GM12891 (cell line): ENCODE results near the gene ENTPD8. TPM values are rescaled to one million over a fixed set of nuclear protein-coding genes. Genes with fewer than 3 reads are reported as not detected.

Experiments used
- DNase-seq: peaks from one replicate; pipeline ENCODE4 v3.0.0; 2011; ENCODE audit warnings: low spot score; ENCODE audit not compliant: insufficient read length
- FAIRE-seq: peaks from 2 replicates; lab custom pipeline; 2011; peaks lifted over from hg19 to GRCh38; lab: Jason Lieb, UNC
- PAX5 ChIP-seq: IDR thresholded peaks from 2 replicates; pipeline ENCODE4 v1.6.1; 2011; ENCODE audit warnings: low read length, moderate library complexity, mild to moderate bottlenecking; ENCODE audit not compliant: insufficient read depth, severe bottlenecking
- POLR2A ChIP-seq: IDR thresholded peaks from 2 replicates; pipeline ENCODE4 v1.6.1; 2011; ENCODE audit warnings: low read depth, low read length, control low read depth
- POLR2AphosphoS5 ChIP-seq: IDR thresholded peaks from 2 replicates; pipeline ENCODE4 v1.6.1; 2011; ENCODE audit warnings: low read depth, low read length, control low read depth
- POU2F2 ChIP-seq: IDR thresholded peaks from 2 replicates; pipeline ENCODE4 v1.6.1; 2011; ENCODE audit warnings: low read depth, mild to moderate bottlenecking, control low read depth, low read length, moderate library complexity
- SPI1 ChIP-seq: IDR thresholded peaks from 2 replicates; pipeline ENCODE4 v1.6.1; 2011; ENCODE audit warnings: low read depth, low read length, control low read depth
- TAF1 ChIP-seq: IDR thresholded peaks from 2 replicates; pipeline ENCODE4 v1.6.1; 2011; ENCODE audit warnings: low read depth, low read length, control low read depth
- polyA plus RNA-seq: library from polyadenylated mRNA; unstranded; fragments of >200 nt; gene quantifications from one replicate; pipeline ENCODE4 v1.2.1, GENCODE V29; 2012; ENCODE audit warnings: low read depth, missing spikeins, inconsistent platforms; ENCODE audit not compliant: missing spikeins

ENTPD8 gene, protein sequence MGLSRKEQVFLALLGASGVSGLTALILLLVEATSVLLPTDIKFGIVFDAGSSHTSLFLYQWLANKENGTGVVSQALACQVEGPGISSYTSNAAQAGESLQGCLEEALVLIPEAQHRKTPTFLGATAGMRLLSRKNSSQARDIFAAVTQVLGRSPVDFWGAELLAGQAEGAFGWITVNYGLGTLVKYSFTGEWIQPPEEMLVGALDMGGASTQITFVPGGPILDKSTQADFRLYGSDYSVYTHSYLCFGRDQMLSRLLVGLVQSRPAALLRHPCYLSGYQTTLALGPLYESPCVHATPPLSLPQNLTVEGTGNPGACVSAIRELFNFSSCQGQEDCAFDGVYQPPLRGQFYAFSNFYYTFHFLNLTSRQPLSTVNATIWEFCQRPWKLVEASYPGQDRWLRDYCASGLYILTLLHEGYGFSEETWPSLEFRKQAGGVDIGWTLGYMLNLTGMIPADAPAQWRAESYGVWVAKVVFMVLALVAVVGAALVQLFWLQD
- polyA plus RNA-seq: not detected

DNA sequence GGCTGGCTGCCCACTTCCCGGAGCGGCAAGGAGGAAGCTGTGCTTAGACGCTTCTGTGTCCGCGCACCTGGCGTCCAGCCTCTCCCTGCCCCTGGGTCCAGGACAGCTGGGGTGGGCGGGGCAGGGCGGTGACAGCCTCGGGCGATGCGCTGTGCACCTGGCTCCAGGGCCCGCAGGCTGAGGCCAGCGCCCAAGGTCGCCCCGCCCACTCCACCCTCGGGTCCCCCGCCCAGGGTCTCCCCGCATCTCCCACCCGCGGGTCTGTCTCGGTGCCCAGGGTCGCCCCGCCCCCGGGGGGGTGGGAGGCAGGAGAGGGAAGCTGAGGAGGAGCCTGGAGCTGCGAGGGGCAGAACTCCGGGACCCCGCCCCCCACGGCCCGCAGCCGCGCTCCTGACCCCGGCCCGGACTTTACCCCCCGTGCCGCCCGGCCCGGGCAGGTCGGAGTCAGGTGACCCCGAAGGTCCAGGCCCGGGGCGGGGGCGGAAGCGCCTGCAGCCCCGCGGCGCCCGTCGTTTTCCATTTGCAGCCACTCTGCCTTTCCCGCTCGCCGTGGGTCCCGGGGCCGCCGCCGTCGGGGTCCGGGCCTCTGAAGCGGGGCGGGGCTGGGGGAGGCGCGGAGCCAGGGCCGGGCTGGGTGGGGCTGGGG is at the start of gene ENTPD8:
ENTPD8 (minus strand) TSS at position 69 of the 646 bp plus-strand sequence. CDS start 3,072 bp downstream, outside the sequence.
- DNase-seq (no peak), FAIRE-seq (no peak)
- TF ChIP-seq POU2F2: no peak
- TF ChIP-seq TAF1: no peak
- TF ChIP-seq POLR2AphosphoS5: no peak
- no peak for TF ChIP-seq POLR2A
- TF ChIP-seq PAX5: no peak
- no peak for TF ChIP-seq SPI1

DNA sequence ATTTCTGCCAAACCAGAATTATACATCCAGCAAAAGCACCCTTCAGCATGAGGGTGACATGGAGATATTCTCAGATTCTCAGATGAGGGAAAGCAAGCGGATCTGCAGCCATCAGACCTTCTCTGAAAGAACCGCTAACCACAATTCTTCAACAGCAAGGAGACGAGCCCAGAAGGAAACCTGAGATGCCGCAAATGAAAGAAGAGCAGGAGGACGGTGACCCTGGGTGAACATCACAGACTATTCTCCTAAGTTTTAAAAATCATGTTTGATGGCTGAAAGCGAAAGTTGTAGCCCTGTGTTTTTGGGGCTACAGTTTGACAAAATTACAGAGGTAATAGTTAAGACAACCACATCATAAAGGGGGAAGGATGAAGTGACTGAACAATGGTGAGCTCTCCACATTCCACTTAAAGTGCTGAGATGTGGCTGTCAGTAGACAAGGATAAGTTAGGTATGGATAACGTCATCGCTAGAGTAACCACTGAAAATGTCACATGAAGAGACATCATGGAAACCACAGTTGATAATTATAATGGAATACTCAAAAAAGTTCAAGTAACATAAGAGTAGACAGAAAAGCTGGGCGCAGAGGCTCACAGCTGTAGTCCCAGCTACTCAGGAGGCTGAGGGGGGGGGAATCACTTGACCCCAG is 49.5 kb upstream of the ENTPD8 start:
- TF ChIP-seq POLR2AphosphoS5 (no peak), POLR2A (no peak), PAX5 (no peak), SPI1 (no peak), TAF1 (no peak), POU2F2 (no peak)
- DNase-seq (no peak), FAIRE-seq (no peak)

DNA sequence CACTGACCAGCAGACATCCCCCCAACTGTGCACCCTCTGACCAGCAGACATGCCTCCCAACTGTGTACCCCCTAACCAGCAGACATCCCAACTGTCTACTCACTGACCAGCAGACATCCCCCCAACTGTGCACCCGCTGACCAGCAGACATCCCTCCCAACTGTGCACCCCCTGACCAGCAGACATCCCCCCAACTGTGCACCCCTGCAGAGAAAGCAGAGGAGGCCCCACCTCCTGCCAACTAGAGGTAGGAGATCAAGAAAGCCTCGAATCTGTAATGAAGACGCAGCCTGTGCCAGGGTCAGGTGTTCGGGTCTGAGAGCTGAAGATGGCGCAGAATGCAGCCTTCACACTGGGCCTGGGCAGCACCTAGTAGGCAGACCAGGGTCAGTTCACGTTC is 47.7 kb upstream of the ENTPD8 start:
- FAIRE-seq: no peak
- TF ChIP-seq TAF1 (no peak), POLR2A (no peak), POLR2AphosphoS5 (no peak), SPI1 (no peak)

DNA sequence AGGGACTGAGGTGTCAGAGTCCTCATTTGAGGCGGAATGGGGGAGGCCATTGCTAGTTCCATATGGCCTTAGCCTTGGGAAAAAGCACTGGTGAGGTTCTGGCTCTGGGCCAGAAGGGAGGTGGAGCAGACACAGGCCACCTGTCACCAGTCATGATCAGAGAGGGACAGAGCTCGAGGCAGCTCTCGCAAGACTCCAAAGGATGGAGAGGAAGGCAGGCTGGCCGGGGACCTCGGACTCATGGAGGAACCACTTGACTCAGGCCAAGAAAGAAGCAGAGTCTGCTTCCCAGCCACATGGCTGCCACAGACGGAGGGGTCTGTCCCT is 47.1 kb upstream of the ENTPD8 start:
- TF ChIP-seq PAX5 (no peak), POLR2AphosphoS5 (no peak), TAF1 (no peak), POU2F2 (no peak), SPI1 (no peak), POLR2A (no peak)
- FAIRE-seq: no peak
- no peak for DNase-seq

More for the DNA sequence above, 47.7 kb upstream of the ENTPD8 start:
- no peak for DNase-seq

DNA sequence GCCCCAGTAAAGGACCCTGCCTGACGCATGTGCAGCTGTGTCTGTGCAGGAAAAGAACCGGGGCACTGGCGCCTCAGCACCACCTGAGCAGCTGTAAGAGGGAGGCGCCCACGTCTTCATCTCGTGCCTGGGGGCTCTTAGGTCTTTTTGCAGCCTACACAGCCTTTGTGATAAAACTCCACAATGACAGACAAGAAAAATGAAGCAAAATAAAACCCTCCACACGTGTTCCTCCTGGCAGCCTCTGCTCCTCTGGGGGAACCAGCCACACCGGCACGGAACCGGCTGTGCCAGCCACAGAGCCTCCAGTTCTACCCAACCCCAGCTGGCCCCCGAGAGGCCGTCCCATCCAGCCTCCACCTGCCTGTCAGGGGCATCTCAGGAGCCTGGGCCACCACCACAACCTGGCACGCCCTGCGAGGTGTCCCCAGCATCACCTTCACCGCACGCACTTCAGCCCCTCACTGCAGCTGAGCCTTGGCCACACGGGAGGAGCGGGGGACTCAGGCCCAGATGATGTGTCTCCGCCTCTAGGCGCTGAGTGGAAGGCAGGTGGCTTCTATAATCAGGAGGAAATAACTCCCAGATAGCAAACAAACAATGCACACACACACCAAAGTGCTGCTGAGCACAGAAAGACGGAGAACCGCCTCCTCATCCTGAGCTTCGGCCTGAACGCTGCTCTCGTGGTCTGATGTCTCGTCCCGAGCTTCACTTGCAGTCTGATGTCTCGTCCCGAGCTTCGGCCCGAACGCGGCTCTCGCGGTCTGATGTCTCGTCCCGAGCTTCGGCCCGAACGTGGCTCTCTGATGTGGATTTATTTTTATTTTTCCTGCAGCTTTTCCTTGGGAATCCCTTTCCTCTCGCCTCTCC is 46.5 kb upstream of the ENTPD8 start:
- FAIRE-seq (no peak), DNase-seq (no peak)
- no peak for TF ChIP-seq POLR2AphosphoS5
- no peak for TF ChIP-seq POU2F2
- TF ChIP-seq TAF1: no peak
- TF ChIP-seq PAX5: no peak
- TF ChIP-seq SPI1: no peak
- TF ChIP-seq POLR2A: no peak

DNA sequence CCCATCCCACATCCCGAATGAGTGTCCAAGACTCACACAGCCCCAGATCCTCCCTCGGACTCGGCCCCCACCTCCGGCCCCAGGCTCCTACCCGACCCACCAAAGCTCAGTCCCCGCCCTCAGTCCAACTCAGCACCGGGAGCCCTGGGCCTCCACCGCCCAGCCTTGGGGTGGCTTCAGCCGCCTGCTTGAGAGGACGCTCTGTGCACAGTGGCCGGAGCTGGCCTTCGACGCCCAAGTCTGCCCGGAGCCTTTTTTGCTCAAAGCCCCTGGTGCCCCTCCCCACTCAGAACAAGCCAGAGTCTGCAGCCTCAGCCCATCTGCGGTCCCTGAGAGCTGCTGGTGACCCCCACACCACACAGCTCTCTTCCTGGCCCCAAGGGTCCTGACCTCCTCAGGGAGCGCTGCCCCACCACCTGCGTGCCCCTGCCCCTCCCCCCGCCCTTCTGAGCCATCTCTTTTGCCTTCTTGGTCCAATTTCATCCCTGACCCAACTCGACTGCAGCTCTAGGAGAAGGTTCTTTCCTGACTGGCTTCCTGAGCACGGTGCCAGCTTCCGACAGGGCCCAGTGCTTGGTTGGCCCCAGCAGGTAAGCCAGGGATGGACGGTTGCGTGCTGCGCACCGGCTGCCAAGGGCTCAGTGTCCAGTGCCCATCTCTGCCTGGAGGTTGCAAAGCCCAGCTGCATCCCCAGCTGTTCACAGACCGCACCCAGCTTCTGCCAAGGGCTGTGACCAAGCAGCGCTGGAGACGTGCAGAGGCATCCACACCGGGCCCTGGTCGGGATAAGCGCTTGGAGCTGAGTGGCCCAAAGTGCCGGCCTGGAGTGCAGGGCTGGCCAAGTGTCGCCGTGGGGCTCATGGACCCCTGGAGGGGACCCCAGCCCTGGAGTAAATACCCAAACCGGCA is 45.6 kb upstream of the ENTPD8 start:
- DNase-seq (no peak), FAIRE-seq (no peak)
- TF ChIP-seq SPI1 (no peak), TAF1 (no peak), POLR2AphosphoS5 (no peak), PAX5 (no peak), POLR2A (no peak), POU2F2 (no peak)

DNA sequence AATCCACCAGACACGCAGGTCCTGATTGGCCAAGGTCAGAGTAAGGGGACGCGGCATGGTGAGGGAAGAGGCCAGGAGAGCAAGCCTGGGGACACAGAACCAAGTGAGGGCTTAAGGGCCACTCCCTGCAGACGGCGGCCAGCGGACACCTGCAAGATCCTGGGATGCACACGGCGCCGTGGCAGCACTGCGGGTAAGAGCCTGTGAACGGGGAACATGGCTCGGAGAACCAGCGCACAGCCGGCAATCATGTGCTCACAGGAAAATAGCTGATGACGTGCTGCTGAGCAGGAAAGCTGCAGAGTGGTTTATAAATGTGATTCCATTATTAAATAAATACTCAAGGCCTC is 45.0 kb upstream of the ENTPD8 start:
- TF ChIP-seq TAF1: no peak
- TF ChIP-seq PAX5: no peak
- TF ChIP-seq POU2F2: no peak
- no peak for TF ChIP-seq SPI1
- TF ChIP-seq POLR2A: no peak
- TF ChIP-seq POLR2AphosphoS5: no peak
- FAIRE-seq (no peak), DNase-seq (no peak)
